Panc1 (cell line): Measurements from ENCODE around the gene HNRNPF.

Experiments
- POLR2AphosphoS5 ChIP-seq: IDR thresholded peaks from 2 replicates; pipeline ENCODE4 v1.6.1; 2012; ENCODE audit warnings: mild to moderate bottlenecking, low read depth, low read length, moderate library complexity
- TCF7L2 ChIP-seq: IDR thresholded peaks from 2 replicates; pipeline ENCODE4 v1.6.1; 2011; ENCODE audit warnings: mild to moderate bottlenecking, low read depth, low read length, inconsistent platforms
- TF ChIP-seq, protein P1 (sequence below): fragments of 450-650 bp; IDR thresholded peaks from 2 replicates; pipeline ENCODE4 v1.5.1; 2017; ENCODE audit warnings: mild to moderate bottlenecking

DNA sequence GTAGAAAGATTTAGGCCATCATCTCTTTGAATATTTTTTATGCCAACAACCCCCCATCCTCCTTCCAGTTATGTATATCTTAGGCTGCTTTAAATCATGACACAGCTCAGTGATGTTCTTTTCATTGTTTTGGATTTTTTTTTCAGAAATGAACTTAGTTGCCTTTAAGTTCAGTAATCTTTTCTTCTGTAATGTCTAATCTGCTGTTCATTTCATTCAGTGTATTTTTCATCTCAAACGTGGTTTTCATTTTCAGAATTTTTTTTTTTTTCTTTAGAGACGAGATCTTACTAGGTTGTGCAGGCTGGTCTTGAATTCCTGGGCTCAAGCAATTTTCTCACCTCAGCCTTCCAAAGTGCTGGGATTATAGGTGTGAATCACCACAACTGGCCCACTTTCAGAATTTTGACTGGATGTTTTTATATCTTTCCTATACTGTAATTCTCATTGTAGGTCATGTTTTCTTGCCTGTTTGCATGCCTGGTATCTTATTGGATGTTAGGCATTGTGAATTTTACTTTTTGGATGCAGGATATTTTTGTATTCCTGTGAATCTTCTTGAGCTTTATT, 36.0 kb upstream of the HNRNPF start:
- TF ChIP-seq POLR2AphosphoS5 (no peak), TCF7L2 (no peak)
- TF ChIP-seq, protein P1, sequence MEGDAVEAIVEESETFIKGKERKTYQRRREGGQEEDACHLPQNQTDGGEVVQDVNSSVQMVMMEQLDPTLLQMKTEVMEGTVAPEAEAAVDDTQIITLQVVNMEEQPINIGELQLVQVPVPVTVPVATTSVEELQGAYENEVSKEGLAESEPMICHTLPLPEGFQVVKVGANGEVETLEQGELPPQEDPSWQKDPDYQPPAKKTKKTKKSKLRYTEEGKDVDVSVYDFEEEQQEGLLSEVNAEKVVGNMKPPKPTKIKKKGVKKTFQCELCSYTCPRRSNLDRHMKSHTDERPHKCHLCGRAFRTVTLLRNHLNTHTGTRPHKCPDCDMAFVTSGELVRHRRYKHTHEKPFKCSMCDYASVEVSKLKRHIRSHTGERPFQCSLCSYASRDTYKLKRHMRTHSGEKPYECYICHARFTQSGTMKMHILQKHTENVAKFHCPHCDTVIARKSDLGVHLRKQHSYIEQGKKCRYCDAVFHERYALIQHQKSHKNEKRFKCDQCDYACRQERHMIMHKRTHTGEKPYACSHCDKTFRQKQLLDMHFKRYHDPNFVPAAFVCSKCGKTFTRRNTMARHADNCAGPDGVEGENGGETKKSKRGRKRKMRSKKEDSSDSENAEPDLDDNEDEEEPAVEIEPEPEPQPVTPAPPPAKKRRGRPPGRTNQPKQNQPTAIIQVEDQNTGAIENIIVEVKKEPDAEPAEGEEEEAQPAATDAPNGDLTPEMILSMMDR: no peak
